Calu3 (cell line): ENCODE results near the gene SURF4. TPM values are rescaled to one million over a fixed set of nuclear protein-coding genes. Genes with fewer than 3 reads are reported as not detected.

Source experiments
- BruUV-seq: library from RNA; stranded (reverse); fragments of 400-500 nt; replicated peaks from 2 replicates; lab custom pipeline; 2021; lab: Mats Ljungman, UMichigan
- CTCF ChIA-PET: fragments of 300-600 bp; sonication (Branson Sonifier 250); formaldehyde crosslinking; loops from one replicate; lab custom pipeline; 2022; ENCODE audit warnings: antibody characterized with exemption; lab: Charles Lee
- DNase-seq: peaks from one replicate; pipeline ENCODE4 v3.0.0; 2022
- H3K27ac Mint-ChIP-seq: one replicate; pipeline ENCODE4 v1.8.0; 2022; ENCODE audit warnings: mixed read lengths; ENCODE audit not compliant: unreplicated experiment
- H3K27me3 Mint-ChIP-seq: one replicate; pipeline ENCODE4 v1.8.0; 2022; ENCODE audit warnings: mixed read lengths; ENCODE audit not compliant: unreplicated experiment
- H3K36me3 Mint-ChIP-seq: one replicate; pipeline ENCODE4 v1.8.0; 2022; ENCODE audit warnings: mild to moderate bottlenecking, moderate library complexity, mixed read lengths; ENCODE audit not compliant: insufficient read depth, unreplicated experiment
- H3K4me1 Mint-ChIP-seq: one replicate; pipeline ENCODE4 v1.8.0; 2022; ENCODE audit warnings: mild to moderate bottlenecking, low read depth, mixed read lengths; ENCODE audit not compliant: unreplicated experiment
- H3K4me3 Mint-ChIP-seq: one replicate; pipeline ENCODE4 v1.8.0; 2022; ENCODE audit warnings: mild to moderate bottlenecking, low read depth, moderate library complexity, mixed read lengths; ENCODE audit not compliant: unreplicated experiment
- H3K9me3 Mint-ChIP-seq: one replicate; pipeline ENCODE4 v1.8.0; 2022; ENCODE audit warnings: low read depth, mixed read lengths; ENCODE audit not compliant: unreplicated experiment
- intact Hi-C: fragments of 100-400 bp; cut with micrococcal nuclease; formaldehyde crosslinking; loops from one replicate; pipeline ENCODE4 v1.10.0; 2022; ENCODE audit not compliant: unreplicated experiment
- total RNA-seq: library from RNA; stranded (reverse); gene quantifications from 2 replicates; pipeline ENCODE4 v1.2.3, GENCODE V29; 2022
- TF ChIP-seq, protein P1 (sequence below): fragments of 200-600 bp; IDR thresholded peaks from one replicate; pipeline ENCODE4 v1.8.0; 2022; ENCODE audit warnings: antibody characterized with exemption; ENCODE audit not compliant: unreplicated experiment

The SURF4 gene
- total RNA-seq, 1 experiment from 2014 or later = 129 TPM

DNA sequence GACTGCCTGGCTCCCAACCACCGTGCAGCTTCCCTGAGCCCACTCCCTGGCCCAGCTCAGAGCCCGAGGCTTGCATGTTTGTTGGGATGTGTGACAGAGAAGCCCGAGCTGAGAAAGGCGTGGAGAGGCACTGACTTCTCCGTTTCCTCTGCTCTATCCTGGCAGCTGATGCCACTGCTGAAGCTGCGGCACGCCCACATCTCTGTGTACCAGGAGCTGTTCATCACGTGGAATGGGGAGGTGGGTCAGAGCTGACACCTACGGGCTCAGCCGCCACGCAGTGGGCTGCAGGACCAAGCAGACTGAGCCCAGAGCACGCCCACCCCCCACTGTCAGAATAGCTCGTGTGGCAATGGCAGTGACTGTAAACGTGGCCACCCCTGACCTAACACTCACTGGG lies 9.6 kb upstream of the SURF4 start:
- Mint-ChIP-seq H3K36me3 (no peaks in the 10 kb centered on the region), H3K27me3 (peaks cover 15% of the 10 kb centered on the region), H3K9me3 (no peaks in the 10 kb centered on the region), H3K4me3 (no peak overlapping the region), H3K4me1 (no peaks in the 10 kb centered on the region), H3K27ac (no peak overlapping the region)
- TF ChIP-seq, protein P1, sequence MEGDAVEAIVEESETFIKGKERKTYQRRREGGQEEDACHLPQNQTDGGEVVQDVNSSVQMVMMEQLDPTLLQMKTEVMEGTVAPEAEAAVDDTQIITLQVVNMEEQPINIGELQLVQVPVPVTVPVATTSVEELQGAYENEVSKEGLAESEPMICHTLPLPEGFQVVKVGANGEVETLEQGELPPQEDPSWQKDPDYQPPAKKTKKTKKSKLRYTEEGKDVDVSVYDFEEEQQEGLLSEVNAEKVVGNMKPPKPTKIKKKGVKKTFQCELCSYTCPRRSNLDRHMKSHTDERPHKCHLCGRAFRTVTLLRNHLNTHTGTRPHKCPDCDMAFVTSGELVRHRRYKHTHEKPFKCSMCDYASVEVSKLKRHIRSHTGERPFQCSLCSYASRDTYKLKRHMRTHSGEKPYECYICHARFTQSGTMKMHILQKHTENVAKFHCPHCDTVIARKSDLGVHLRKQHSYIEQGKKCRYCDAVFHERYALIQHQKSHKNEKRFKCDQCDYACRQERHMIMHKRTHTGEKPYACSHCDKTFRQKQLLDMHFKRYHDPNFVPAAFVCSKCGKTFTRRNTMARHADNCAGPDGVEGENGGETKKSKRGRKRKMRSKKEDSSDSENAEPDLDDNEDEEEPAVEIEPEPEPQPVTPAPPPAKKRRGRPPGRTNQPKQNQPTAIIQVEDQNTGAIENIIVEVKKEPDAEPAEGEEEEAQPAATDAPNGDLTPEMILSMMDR = no peak
- DNase-seq = no peak
- no TSS peak for BruUV-seq
- CTCF ChIA-PET = no interaction called here
- intact Hi-C loops = no loop called here

DNA sequence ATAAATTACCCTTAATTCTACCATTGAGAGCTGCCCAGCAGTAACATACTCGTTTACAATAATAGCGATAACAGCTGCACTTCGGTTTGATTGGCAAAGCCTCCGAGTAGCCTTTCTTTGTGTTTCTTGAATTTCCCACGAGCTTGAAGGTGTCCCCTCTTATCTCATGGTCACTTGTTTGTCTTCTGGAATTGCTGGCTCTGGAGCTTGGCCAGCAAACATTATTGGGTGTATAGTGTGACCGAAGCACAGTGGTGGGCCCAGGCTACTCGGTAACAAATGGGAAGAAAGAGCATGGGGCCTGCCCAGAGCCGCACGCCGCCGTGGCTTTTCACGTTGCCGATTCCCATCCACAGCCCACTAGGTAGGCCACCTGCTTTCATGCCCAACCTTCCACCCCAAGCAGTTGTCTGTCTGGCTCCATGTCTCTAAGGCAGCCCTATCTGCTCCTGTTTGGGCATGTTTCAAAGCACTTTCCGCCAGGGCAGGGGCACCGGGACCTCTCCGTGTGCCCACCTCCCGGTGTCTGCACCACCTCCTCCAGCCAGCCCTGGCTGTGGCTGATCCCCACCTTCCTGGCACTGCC lies 9.0 kb upstream of the SURF4 start:
- intact Hi-C loops = no loop called here
- Mint-ChIP-seq H3K27ac (no peak overlapping the region), H3K4me3 (no peak overlapping the region), H3K27me3 (peaks cover 8% of the 10 kb centered on the region), H3K4me1 (no peaks in the 10 kb centered on the region), H3K9me3 (no peaks in the 10 kb centered on the region), H3K36me3 (no peaks in the 10 kb centered on the region)
- TF ChIP-seq, protein P1 = no peak
- CTCF ChIA-PET = no interaction called here
- no TSS peak for BruUV-seq
- DNase-seq = no peak

DNA sequence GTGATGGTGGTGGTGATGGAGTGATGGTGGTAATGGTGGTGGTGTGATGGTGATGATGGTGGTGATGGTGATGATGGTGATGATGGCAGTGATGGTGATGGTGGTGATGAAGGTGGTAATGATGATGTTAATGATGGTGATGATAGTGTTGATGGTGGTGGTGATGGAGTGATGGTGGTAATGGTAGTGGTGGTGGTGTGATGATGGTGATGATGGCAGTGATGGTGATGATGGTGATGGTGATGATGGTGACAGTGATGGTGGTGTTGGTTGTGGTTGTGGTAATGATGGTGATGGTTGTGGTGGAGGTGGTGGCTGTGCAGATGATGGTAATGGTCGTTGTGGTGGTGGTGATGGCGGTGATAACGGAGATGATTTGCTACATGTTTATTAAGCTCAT lies 7.6 kb upstream of the SURF4 start:
- TF ChIP-seq, protein P1 = no peak
- intact Hi-C loops = no loop called here
- Mint-ChIP-seq H3K27ac (no peak overlapping the region), H3K27me3 (no peaks in the 10 kb centered on the region), H3K4me3 (no peak overlapping the region), H3K4me1 (peaks cover 5% of the 10 kb centered on the region), H3K36me3 (no peaks in the 10 kb centered on the region), H3K9me3 (no peaks in the 10 kb centered on the region)
- CTCF ChIA-PET = no interaction called here
- BruUV-seq = no TSS peak
- DNase-seq = no peak

DNA sequence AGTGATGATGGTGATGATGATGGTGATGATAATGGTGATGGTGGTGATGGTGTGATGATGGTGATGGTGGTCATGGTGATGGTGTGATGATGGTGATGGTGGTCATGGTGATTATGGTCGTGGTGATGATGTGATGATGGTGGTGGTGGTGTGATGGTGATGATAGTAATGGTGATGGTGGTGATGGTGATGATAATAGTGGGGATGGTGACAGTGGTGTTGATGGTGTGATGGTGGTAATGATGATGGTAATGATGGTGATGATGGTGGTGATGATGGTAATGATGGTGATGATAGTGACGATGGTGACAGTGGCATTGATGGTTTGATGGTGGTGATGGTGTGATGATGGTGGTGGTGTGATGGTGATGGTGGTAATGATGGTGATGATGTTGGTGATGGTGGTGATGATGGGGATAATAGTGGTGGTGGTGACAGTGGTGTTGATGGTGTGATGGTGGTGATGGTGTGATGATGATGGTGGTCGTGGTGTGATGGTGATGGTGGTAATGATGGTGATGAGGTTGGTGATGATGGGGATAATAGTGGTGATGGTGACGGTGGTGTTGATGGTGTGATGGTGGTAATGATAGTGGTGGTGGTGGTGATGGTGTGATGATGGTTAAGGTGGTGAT lies 6.8 kb upstream of the SURF4 start:
- TF ChIP-seq, protein P1 = no peak
- Mint-ChIP-seq H3K4me1 (peaks cover 9% of the 10 kb centered on the region), H3K9me3 (no peaks in the 10 kb centered on the region), H3K27ac (no peak overlapping the region), H3K36me3 (no peaks in the 10 kb centered on the region), H3K4me3 (no peak overlapping the region), H3K27me3 (no peaks in the 10 kb centered on the region)
- BruUV-seq = no TSS peak
- intact Hi-C loops = no loop called here
- DNase-seq = no peak
- CTCF ChIA-PET = no interaction called here
